Thyroid gland (tissue), 4 donors: ENCODE data around the gene IPO8. TPM values are rescaled to one million over a fixed set of nuclear protein-coding genes. Genes with fewer than 3 reads are reported as not detected.
"Not testable (repeated sequence)": the region's sequence is repeated elsewhere in the genome, so short reads cannot be mapped to it uniquely, and the experiment has no call there.

Experiments used
- DNase-seq, 2 donors: peaks; one replicate each; pipeline ENCODE4 v3.0.0-alpha.2; 2019
- H3K27ac ChIP-seq, 3 donors: fragments of 200-600 bp; sonication (generic); 1 replicate in 2 of 3; 2 replicates in 1 of 3; pipeline ENCODE4 v1.5.1; 2016 to 2019; ENCODE audit warnings: mild to moderate bottlenecking in 1 of 3, moderate library complexity in 1 of 3
- H3K27me3 ChIP-seq: fragments of 200-600 bp; sonication (generic); one replicate; pipeline ENCODE4 v1.5.1; 2019
- H3K36me3 ChIP-seq, 2 donors: fragments of 200-600 bp; sonication (generic); one replicate each; pipeline ENCODE4 v1.5.1; 2016 to 2019
- H3K4me1 ChIP-seq, 2 donors: fragments of 200-600 bp; sonication (generic); one replicate each; pipeline ENCODE4 v1.5.1; 2017 to 2019
- H3K4me3 ChIP-seq, 3 donors: fragments of 200-600 bp; sonication (generic); replicated peaks in 1 of 3; 1 replicate in 2 of 3; 2 replicates in 1 of 3; pipeline ENCODE4 v1.5.1; 2016; ENCODE audit warnings: mild to moderate bottlenecking in 1 of 3
- H3K9me3 ChIP-seq: fragments of 200-600 bp; sonication (generic); one replicate; pipeline ENCODE4 v1.5.1; 2017
- POLR2A ChIP-seq, 2 donors: fragments of 450-650 bp; IDR thresholded peaks; one replicate each; pipeline ENCODE4 v1.6.1; 2017; ENCODE audit warnings: antibody characterized with exemption in 2 of 2, mild to moderate bottlenecking in 2 of 2, moderate library complexity in 1 of 2
- WGBS, 2 donors: methylation state at CpG; one replicate each; pipeline ENCODE4 v1.1.5; 2017; 5-methylcytosine and 5-hydroxymethylcytosine counted together
- intact Hi-C: fragments of 100-400 bp; cut with DNase I; formaldehyde crosslinking; loops from one replicate; pipeline ENCODE4 v1.15.1; 2023
- total RNA-seq, 4 donors: library from RNA; depleted of rRNA; stranded (reverse); fragments of >200 nt; gene quantifications; one replicate each; pipeline ENCODE4 v1.2.3, GENCODE V29; 2016
- TF ChIP-seq, protein P1 (sequence below), 6 experiments: fragments of 200-600 bp in 3 of 6; fragments of 450-650 bp in 3 of 6; sonication (generic) in 3 of 6; IDR thresholded peaks; one replicate each; pipeline ENCODE4 v1.5.1; 2016 to 2019; ENCODE audit warnings: antibody characterized with exemption in 6 of 6, mild to moderate bottlenecking in 2 of 6, inconsistent platforms in 1 of 6, moderate library complexity in 1 of 6

Gene IPO8
- total RNA-seq, 4 donors from 2014 or later, result 45.1 to 58.2 (median 51.3) TPM

GRCh38 chr12:30614031-30614430 lies 81.6 kb downstream of the IPO8 start:
- no peaks in the 10 kb centered on the region for H3K9me3 ChIP-seq
- no peak for DNase-seq
- H3K27ac ChIP-seq, result no peak overlapping the region
- H3K36me3 ChIP-seq, result no peaks in the 10 kb centered on the region
- intact Hi-C loops, result no loop called here
- TF ChIP-seq, protein P1, sequence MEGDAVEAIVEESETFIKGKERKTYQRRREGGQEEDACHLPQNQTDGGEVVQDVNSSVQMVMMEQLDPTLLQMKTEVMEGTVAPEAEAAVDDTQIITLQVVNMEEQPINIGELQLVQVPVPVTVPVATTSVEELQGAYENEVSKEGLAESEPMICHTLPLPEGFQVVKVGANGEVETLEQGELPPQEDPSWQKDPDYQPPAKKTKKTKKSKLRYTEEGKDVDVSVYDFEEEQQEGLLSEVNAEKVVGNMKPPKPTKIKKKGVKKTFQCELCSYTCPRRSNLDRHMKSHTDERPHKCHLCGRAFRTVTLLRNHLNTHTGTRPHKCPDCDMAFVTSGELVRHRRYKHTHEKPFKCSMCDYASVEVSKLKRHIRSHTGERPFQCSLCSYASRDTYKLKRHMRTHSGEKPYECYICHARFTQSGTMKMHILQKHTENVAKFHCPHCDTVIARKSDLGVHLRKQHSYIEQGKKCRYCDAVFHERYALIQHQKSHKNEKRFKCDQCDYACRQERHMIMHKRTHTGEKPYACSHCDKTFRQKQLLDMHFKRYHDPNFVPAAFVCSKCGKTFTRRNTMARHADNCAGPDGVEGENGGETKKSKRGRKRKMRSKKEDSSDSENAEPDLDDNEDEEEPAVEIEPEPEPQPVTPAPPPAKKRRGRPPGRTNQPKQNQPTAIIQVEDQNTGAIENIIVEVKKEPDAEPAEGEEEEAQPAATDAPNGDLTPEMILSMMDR (IDR thresholded peaks at IDR 0.05), result no peak
- TF ChIP-seq POLR2A (IDR thresholded peaks at IDR 0.05), result no peak
- no peaks in the 10 kb centered on the region for H3K27me3 ChIP-seq
- no peak overlapping the region for H3K4me3 ChIP-seq
- no peaks in the 10 kb centered on the region for H3K4me1 ChIP-seq

- intact Hi-C loops, result no loop called here
- H3K36me3 ChIP-seq, result no peaks in the 10 kb centered on the region
- DNase-seq, result no peak
- no peak for TF ChIP-seq POLR2A (IDR thresholded peaks at IDR 0.05)
- TF ChIP-seq, protein P1 (IDR thresholded peaks at IDR 0.05), result no peak
- H3K9me3 ChIP-seq, result no peaks in the 10 kb centered on the region
- H3K27me3 ChIP-seq, result no peaks in the 10 kb centered on the region
- WGBS, 2 donors, result 42% methylated on average over 2 of the region's 2 CpGs
- no peak overlapping the region for H3K4me3 ChIP-seq
- H3K27ac ChIP-seq, result no peak overlapping the region
- no peaks in the 10 kb centered on the region for H3K4me1 ChIP-seq
These were observed 82.4 kb downstream of the IPO8 start for GRCh38 chr12:30613119-30613830.

DNA sequence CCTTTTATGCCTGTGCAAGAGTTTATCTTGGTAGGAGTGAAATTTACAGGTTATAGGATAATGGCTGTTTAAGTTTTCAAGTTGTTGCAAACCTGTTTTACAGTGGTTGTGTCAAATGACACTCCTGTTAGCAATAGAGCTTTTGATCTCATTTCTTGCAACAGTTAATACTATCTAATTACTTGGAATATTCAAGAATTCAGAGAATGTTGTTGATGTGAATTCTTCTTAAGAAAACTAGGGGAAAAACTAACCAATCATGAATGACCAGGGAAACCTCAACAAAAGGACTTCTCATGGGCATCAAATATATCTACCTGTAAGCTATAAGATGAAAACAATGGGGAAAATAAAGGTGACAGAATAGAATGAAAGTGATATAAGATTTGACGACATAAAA lies 85.0 kb downstream of the IPO8 start:
- WGBS, 2 donors, result 82 to 88% methylated on average over 1 of the region's 1 CpG
- no peak for DNase-seq

DNA sequence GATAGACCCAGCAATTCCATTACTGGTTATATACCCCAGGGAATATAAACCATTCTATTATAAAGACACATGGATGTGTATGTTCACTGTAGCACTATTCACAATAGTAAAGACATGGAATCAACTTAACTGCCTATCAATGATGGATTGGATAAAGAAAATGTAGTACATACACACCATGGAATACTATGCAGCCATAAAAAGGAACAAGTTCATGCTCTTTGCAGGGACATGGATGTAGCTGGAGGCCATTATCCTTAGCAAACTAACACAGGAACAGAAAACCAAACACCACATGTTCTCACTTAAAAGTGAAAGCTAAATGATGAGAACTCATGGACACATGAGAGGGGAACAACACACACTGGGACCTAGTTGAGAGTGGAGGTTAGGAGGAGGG lies 85.8 kb downstream of the IPO8 start:
- intact Hi-C loops, H3K4me3 ChIP-seq, H3K27me3 ChIP-seq, H3K27ac ChIP-seq, DNase-seq, H3K4me1 ChIP-seq, H3K36me3 ChIP-seq, H3K9me3 ChIP-seq: not testable (repeated sequence)

More for the DNA sequence above, 85.0 kb downstream of the IPO8 start:
- H3K27me3 ChIP-seq, result no peaks in the 10 kb centered on the region
- H3K4me1 ChIP-seq, result no peaks in the 10 kb centered on the region
- H3K9me3 ChIP-seq, result no peaks in the 10 kb centered on the region
- no peak overlapping the region for H3K27ac ChIP-seq
- intact Hi-C loops, result no loop called here
- no peak for TF ChIP-seq POLR2A (IDR thresholded peaks at IDR 0.05)
- TF ChIP-seq, protein P1 (IDR thresholded peaks at IDR 0.05), result no peak
- H3K4me3 ChIP-seq, result no peak overlapping the region
- no peaks in the 10 kb centered on the region for H3K36me3 ChIP-seq

DNA sequence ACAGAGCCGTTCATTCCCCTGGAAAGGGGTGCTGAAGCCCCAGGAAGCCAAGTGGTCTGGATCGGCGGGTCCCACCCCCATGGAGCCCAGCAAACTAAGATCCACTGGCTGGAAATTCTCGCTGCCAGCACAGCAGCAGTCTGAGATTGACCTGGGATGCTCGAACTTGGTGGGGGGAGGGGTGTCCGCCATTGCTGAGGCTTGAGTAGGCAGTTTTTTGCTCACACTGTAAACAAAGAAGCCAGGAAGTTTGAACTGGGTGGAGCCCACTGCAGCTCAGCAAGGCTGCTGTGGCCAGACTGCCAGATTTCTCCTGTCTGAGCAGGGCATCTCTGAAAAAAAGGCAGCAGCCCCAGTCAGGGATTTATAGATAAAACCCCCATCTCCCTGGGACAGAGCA lies 91.4 kb downstream of the IPO8 start:
- DNase-seq, H3K36me3 ChIP-seq, H3K27me3 ChIP-seq, H3K27ac ChIP-seq, H3K4me1 ChIP-seq, H3K4me3 ChIP-seq, H3K9me3 ChIP-seq, intact Hi-C loops: not testable (repeated sequence)
- WGBS, 2 donors, result 59 to 67% methylated on average over 6 of the region's 6 CpGs

DNA sequence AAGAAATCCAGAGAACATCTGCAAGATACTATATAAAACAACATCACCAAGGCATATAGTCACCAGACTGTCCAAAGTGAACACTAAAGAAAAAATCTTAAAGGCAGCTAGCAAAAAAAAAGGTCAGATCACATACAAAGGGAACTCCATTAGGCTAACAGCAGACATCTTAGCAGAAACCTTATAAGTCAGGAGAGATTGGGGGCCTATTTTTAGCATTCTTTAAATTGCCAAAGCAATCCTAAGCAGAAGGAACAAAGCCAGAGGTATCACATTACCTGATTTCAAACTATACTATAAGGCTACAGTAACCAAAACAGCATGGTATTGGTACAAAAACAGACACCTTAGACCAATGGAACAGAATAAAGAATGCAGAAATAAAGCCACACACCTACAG lies 92.5 kb downstream of the IPO8 start:
- H3K36me3 ChIP-seq, result no peaks in the 10 kb centered on the region
- H3K27me3 ChIP-seq, result no peaks in the 10 kb centered on the region
- H3K27ac ChIP-seq, result no peak overlapping the region
- H3K4me1 ChIP-seq, result no peaks in the 10 kb centered on the region
- no peak overlapping the region for H3K4me3 ChIP-seq
- intact Hi-C loops, result no loop called here
- no peak for TF ChIP-seq POLR2A (IDR thresholded peaks at IDR 0.05)
- TF ChIP-seq, protein P1 (IDR thresholded peaks at IDR 0.05), result no peak
- H3K9me3 ChIP-seq, result no peaks in the 10 kb centered on the region
- DNase-seq, result no peak
